Spinal cord (tissue), 10 donors: Measurements from ENCODE around the gene QSOX2. TPM values are rescaled to one million over a fixed set of nuclear protein-coding genes. Genes with fewer than 3 reads are reported as not detected.

Source experiments
- DNase-seq, 6 donors: peaks; one replicate each; pipeline versions ENCODE4 v3.0.0 to v3.0.0-alpha.2; 2013 to 2015; ENCODE audit warnings: low spot score in 6 of 6, low read depth in 4 of 6
- H3K27ac ChIP-seq: one replicate; pipeline ENCODE4 v1.5.1; 2013; ENCODE audit warnings: low read depth, low read length, control low read depth
- H3K27me3 ChIP-seq: one replicate; pipeline ENCODE4 v1.6.1; 2013; ENCODE audit warnings: low read length; ENCODE audit not compliant: control insufficient read depth, insufficient read depth
- H3K36me3 ChIP-seq: one replicate; pipeline ENCODE4 v1.6.1; 2013; ENCODE audit warnings: low read length; ENCODE audit not compliant: control insufficient read depth, insufficient read depth
- H3K4me1 ChIP-seq: one replicate; pipeline ENCODE4 v1.6.1; 2013; ENCODE audit warnings: low read length; ENCODE audit not compliant: control insufficient read depth, insufficient read depth
- H3K4me3 ChIP-seq: one replicate; pipeline ENCODE4 v1.5.1; 2013; ENCODE audit warnings: low read depth, low read length, control low read depth
- H3K9me3 ChIP-seq: one replicate; pipeline ENCODE4 v1.6.1; 2013; ENCODE audit warnings: low read length; ENCODE audit not compliant: control insufficient read depth, insufficient read depth
- WGBS: methylation state at CpG from one replicate; pipeline ENCODE4 v1.1.5; 2013; ENCODE audit warnings: missing lambda C conversion rate; ENCODE audit not compliant: insufficient coverage; 5-methylcytosine and 5-hydroxymethylcytosine counted together
- polyA plus RNA-seq, 2 donors: library from polyadenylated mRNA; unstranded; fragments of 120-200 nt; gene quantifications; one replicate each; pipeline ENCODE4 v1.2.1, GENCODE V29; 2013; ENCODE audit not compliant: insufficient read length in 2 of 2
- total RNA-seq, 2 donors: library from RNA; depleted of rRNA in 1 of 2; stranded (reverse); fragments of 120-200 nt in 1 of 2; fragments of >200 nt in 1 of 2; gene quantifications; one replicate each; pipeline versions ENCODE4 v1.2.3 to v1.2.4, GENCODE V29; 2013 to 2014
- donor health status: healthy.

The QSOX2 gene
- total and polyA plus RNA-seq, 4 donors, result 7.2 to 17.0 (median 13.6) TPM

GRCh38 chr9:136157477-136158265 lies 87.9 kb downstream of the QSOX2 start:
- peaks cover 18% of the 10 kb centered on the region for H3K4me1 ChIP-seq
- no peaks in the 10 kb centered on the region for H3K9me3 ChIP-seq
- H3K27me3 ChIP-seq, result peaks cover 18% of the 10 kb centered on the region
- H3K27ac ChIP-seq, result no peak overlapping the region
- DNase-seq, result no peak
- H3K4me3 ChIP-seq, result no peak overlapping the region
- WGBS, result 73% methylated on average over 15 of the region's 20 CpGs
- H3K36me3 ChIP-seq, result no peaks in the 10 kb centered on the region

Other genes starting within 250 kb of the QSOX2 start
- gene NACC2, start 150.5 kb downstream of the QSOX2 start, total RNA-seq, result 10 to 100 TPM; 22.9 to 23.3 TPM
- gene NACC2, start 150.5 kb downstream of the QSOX2 start, polyA plus RNA-seq, result 10 to 100 TPM; 40.9 to 53.4 TPM
- 10 to 100 TPM; 14.1 to 25.2 TPM for gene TMEM250, start 126.9 kb downstream of the QSOX2 start, total RNA-seq
- 10 to 100 TPM; 25.4 to 27.2 TPM for gene TMEM250, start 126.9 kb downstream of the QSOX2 start, polyA plus RNA-seq
- gene LHX3, start 40.7 kb downstream of the QSOX2 start, total RNA-seq, result under 1 TPM in 1 of 2 donors, not detected in 1; 0.50 TPM
- gene LHX3, start 40.7 kb downstream of the QSOX2 start, polyA plus RNA-seq, result 1 to 10 TPM; 1.5 to 2.7 TPM
- gene CCDC187, start 58.3 kb upstream of the QSOX2 start, total RNA-seq, result under 1 TPM; 0.10 to 0.33 TPM
- gene CCDC187, start 58.3 kb upstream of the QSOX2 start, polyA plus RNA-seq, result under 1 TPM; 0.05 to 0.21 TPM
- 10 to 100 TPM; 29.2 to 71.5 TPM for gene GPSM1, start 81.7 kb upstream of the QSOX2 start, total RNA-seq
- 100 to 1,000 TPM; 113 to 116 TPM for gene GPSM1, start 81.7 kb upstream of the QSOX2 start, polyA plus RNA-seq
- 10 to 100 TPM in 1 of 2 donors, 1 to 10 TPM in 1; 6.2 to 35.6 TPM for gene DNLZ, start 117.9 kb upstream of the QSOX2 start, total RNA-seq
- 10 to 100 TPM; 29.1 to 29.5 TPM for gene DNLZ, start 117.9 kb upstream of the QSOX2 start, polyA plus RNA-seq
- 1 to 10 TPM; 2.3 to 2.4 TPM for gene CARD9, start 127.9 kb upstream of the QSOX2 start, total RNA-seq
- 1 to 10 TPM; 3.3 to 3.4 TPM for gene CARD9, start 127.9 kb upstream of the QSOX2 start, polyA plus RNA-seq
- gene SNAPC4, start 154.4 kb upstream of the QSOX2 start, total RNA-seq, result 1 to 10 TPM; 5.7 to 6.7 TPM
- 10 to 100 TPM; 14.3 to 17.9 TPM for gene SNAPC4, start 154.4 kb upstream of the QSOX2 start, polyA plus RNA-seq
- gene ENTR1, start 164.8 kb upstream of the QSOX2 start, total RNA-seq, result 10 to 100 TPM; 22.9 to 33.7 TPM
- 10 to 100 TPM; 51.7 to 69.7 TPM for gene ENTR1, start 164.8 kb upstream of the QSOX2 start, polyA plus RNA-seq
- gene PMPCA, start 164.8 kb upstream of the QSOX2 start, total RNA-seq, result 10 to 100 TPM; 22.8 to 35.0 TPM
- gene PMPCA, start 164.8 kb upstream of the QSOX2 start, polyA plus RNA-seq, result 10 to 100 TPM; 54.3 to 57.4 TPM
- gene INPP5E, start 194.0 kb upstream of the QSOX2 start, total RNA-seq, result 10 to 100 TPM in 1 of 2 donors, 1 to 10 TPM in 1; 7.7 to 13.3 TPM
- gene INPP5E, start 194.0 kb upstream of the QSOX2 start, polyA plus RNA-seq, result 10 to 100 TPM; 33.4 to 33.5 TPM
- 10 to 100 TPM; 25.1 to 29.9 TPM for gene SEC16A, start 237.2 kb upstream of the QSOX2 start, total RNA-seq
- 10 to 100 TPM; 60.3 to 60.9 TPM for gene SEC16A, start 237.2 kb upstream of the QSOX2 start, polyA plus RNA-seq